Right ventricle myocardium inferior (tissue), 1 donor: Measurements from ENCODE around the gene PIGL. TPM values are rescaled to one million over a fixed set of nuclear protein-coding genes. Genes with fewer than 3 reads are reported as not detected.
"Not testable (repeated sequence)": the region's sequence is repeated elsewhere in the genome, so short reads cannot be mapped to it uniquely, and the experiment has no call there.

ENCODE experiments used
- ATAC-seq: fragments of 200-7000 bp; cut with Tn5 transposase; one replicate; pipeline ENCODE4 v1.9.1; 2020; ENCODE audit warnings: mild to moderate bottlenecking, moderate library complexity
- DNase-seq: peaks from one replicate; pipeline ENCODE4 v3.0.0; 2021; ENCODE audit errors: missing footprints
- intact Hi-C: fragments of 100-400 bp; cut with DNase I; formaldehyde crosslinking; loops from one replicate; pipeline ENCODE4 v1.11.0; 2022
- total RNA-seq: library from RNA; stranded (reverse); fragmentation: NEBNext Ultra II Directional; extraction: Animal tissue kit (Norgen Biotek cat#: 25700); gene quantifications from one replicate; pipeline ENCODE4 v1.2.1, GENCODE V29; 2021
- donor health status: DM: no; HTN: yes; CAD: no; lungs with severe emphysema.

The PIGL gene
- total RNA-seq, 1 donor from 2014 or later, result 5.4 TPM

GRCh38 chr17:16215273-16215964 lies 1.6 kb upstream of the PIGL start, which contains the start of gene NCOR1:
TSS of gene NCOR1 (minus strand) at chr17:16215534. CDS start at chr17:16194569, 20,965 bp downstream.
- ATAC-seq, result peak; percentile 98
- intact Hi-C loops, result no loop called here

DNA sequence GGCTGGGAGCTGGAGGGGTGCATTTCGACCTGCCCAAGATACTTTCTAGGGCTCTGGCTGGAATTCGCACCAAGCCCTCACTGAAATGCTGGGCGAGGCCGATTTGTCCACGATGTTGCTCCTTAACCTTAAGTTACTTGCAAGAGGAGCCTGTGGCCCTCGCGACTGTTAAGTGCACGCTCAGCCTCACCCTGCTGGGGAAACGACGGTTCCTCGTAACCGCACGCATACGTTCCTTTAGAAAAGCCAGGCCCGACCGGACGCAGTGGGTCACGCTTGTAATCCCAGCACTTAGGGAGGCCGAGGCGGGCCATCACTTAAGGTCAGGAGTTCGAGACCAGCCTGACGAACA lies 1.1 kb upstream of the PIGL start:
- intact Hi-C loops, result loop anchor here (1.0 kb wide), 1 partner anchor 39 kb away; no protein-coding TSS in a partner anchor
- DNase-seq (peak; percentile 73), ATAC-seq (peak; percentile 7)

More at GRCh38 chr17:16215273-16215964, 1.6 kb upstream of the PIGL start, which contains the start of gene NCOR1:
- DNase-seq, result peak; percentile 97

DNA sequence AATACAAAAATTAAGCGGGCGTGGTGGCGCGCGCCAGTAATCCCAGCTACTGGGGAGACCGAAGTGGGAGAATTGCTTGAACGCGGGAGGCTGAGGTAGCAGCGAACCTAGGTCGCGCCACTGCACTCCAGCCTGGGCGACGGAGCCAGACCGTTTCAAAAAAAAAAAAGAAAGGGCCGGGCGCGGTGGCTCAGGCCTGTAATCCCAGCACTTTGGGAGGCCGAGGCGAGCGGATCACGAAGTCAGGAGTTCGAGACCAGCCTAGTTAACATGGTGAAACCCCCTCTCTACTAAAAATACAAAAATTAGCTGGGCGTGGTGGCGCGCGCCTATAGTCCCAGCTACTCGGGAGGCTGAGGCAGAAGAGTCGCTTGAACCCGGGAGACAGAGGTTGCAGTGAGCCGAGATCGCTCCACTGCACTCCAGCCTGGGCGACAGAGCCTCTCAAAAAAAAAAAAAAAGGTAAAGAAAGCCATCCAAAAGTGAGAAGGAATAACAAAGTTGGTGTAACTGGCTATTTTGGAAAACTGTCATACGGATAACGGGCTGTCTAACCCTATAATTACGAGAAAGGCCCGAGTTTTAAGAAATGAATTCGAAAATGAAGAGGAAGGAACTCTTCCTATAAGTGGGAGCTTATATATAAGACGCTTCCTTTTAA lies 539 bp upstream of the PIGL start:
- ATAC-seq, DNase-seq: not testable (repeated sequence)
- intact Hi-C loops, result loop anchor here (1.0 kb wide), 1 partner anchor 39 kb away; no protein-coding TSS in a partner anchor

GRCh38 chr17:16222406-16222805 lies 5.4 kb downstream of the PIGL start:
- no peak for DNase-seq
- intact Hi-C loops, result no loop called here
- ATAC-seq, result no peak

- intact Hi-C loops, DNase-seq, ATAC-seq: not testable (repeated sequence)
Measured at GRCh38 chr17:16229912-16230561, 13.0 kb downstream of the PIGL start.

GRCh38 chr17:16232391-16232790 lies 15.4 kb downstream of the PIGL start:
- DNase-seq (no peak), ATAC-seq (no peak)
- intact Hi-C loops, result no loop called here

- no peak for ATAC-seq
- intact Hi-C loops, result no loop called here
- DNase-seq, result no peak
Measured at GRCh38 chr17:16239931-16240330, 22.9 kb downstream of the PIGL start.

- intact Hi-C loops, result no loop called here
- no peak for ATAC-seq
- no peak for DNase-seq
Measured at GRCh38 chr17:16241906-16242399, 24.9 kb downstream of the PIGL start.

DNA sequence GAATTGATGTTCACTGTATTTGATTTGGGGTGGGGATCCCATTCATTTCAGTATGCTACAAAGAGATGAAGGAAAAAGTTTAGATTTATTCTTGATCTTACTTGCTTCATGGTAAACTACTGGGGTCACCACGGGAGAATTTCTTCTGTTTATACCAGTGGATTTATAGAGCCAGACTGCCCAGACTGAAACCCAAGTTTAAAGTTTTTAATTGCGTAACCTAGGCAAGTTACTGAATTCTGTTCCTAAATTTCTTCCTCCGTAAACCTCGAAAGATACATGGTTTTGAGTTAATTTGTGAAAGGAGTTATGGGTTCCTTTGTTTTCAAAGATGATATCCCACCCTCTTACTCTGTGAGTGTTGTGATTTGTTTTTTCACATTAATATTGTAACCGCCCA lies 26.4 kb downstream of the PIGL start:
- no peak for DNase-seq
- ATAC-seq, result no peak
- intact Hi-C loops, result no loop called here

DNA sequence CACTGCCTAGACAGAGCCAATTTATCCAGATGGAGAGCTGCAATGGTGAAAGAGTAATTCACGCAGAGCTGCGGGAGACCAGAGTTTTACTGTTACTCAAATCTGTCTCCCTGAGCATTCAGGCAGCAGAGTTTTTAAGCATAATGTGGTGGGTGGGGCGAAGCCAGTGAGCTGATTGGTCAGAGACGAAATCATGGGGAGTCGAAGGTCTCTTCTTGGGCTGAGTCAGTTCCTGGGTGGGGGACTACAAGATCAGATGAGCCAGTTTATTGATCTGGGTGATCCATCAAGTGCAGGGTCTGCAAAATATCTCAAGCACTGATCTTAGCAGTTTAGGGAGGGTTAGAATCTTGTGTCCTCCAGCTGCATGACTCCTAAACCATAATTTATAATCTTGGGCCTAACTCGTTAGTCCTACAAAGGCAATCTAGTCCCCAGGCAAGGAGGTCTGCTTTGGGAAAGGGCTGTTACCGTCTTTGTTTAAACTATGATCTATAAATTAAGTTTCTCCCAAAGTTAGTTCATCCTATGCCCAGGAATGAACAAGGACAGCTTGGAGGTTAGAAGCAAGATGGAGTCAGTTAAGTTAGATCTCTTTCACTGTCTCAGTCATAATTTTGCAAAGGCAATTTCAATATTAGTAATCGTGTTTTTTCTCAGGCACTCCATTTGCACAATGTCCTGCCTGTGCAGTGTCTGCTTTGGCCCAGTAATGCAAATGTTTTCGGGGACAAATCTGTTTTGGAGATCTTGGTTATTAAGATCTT lies 27.0 kb downstream of the PIGL start:
- ATAC-seq (no peak), DNase-seq (no peak)
- intact Hi-C loops, result no loop called here

DNA sequence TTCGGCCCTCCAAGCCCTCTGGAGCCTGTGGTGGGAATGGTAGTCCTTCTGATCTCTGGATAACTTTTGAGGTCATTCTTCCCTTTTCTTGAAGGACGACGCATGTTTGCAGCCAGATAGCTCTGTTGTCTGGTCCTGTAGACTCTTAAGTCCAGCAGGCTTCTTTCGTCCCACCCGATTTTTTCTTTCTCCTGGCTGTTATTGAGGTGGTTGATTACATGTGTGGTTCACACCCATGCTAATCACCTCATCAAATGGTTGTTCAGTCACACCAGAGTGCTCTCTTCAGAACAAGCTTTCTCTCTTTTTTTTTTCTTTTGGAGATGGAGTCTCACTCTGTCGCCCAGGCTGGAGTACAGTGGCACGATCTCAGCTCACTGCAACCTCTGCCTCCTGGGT lies 30.6 kb downstream of the PIGL start:
- no peak for ATAC-seq
- intact Hi-C loops, result no loop called here

DNA sequence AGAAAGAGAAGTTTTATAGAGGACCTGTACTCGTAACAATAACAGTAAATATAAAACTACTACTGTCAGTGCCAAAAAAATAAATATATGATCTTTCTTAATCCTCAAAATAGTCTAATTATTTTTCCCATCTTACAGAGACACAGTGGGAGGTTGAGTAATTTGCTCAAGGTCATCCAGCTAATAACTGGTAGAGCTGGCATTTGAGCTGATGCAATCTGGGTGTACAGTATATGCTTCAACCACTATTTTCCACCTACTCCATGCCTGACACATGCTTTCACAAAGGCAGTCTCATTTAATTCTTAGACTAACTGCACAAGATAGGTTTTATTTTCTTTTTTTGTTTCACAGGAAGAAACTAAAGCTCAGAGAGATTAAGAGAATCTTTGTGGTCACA lies 33.6 kb downstream of the PIGL start:
- DNase-seq, result no peak
- ATAC-seq, result no peak
- intact Hi-C loops, result no loop called here

More for the DNA sequence above, 30.6 kb downstream of the PIGL start:
- no peak for DNase-seq

DNA sequence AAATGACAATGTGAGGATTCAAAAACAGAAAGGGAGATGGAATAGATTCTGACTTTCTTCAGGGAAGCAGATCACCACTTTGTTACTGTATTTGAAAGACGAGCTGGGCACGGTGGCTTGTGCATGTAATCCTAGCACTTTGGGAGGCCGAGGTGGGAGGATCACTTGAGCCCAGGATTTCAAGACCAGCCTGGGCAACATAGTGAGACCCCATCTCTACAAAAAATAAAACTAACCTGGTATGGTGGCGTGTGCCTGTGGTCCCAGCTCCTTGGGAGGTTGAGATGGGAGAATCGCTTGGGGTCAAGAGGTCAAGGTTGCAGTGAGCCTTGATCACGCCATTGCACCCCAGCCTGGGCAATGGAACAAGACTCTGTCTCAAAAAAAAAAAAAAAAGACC lies 34.0 kb downstream of the PIGL start:
- ATAC-seq, result no peak
- intact Hi-C loops, result no loop called here

DNA sequence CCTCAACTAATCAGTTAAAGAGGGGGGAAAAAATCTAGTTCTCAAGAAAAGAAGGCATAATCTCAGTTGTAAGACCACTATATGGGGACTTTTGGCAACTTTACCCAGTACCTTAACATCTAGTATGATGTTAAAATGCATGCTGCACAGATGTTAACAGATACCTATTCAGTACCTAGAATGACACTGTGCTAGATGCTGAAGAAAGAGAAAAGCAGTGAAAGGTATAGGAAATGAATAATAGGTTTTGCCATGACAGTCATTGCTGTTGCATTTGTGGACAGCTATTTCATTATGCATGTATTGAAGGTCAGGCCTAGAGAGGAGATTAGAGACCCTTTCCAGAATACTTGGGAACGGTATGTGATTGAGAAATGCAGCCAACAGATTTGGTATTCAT lies 34.5 kb downstream of the PIGL start:
- no peak for DNase-seq

More for the DNA sequence above, 34.0 kb downstream of the PIGL start:
- DNase-seq, result no peak

GRCh38 chr17:16254773-16255400 lies 37.9 kb downstream of the PIGL start:
- DNase-seq, result no peak
- no peak for ATAC-seq
- intact Hi-C loops, result loop anchor here (1.0 kb wide), 1 partner anchor 39 kb away; no protein-coding TSS in a partner anchor

More for the DNA sequence above, 34.5 kb downstream of the PIGL start:
- intact Hi-C loops, result no loop called here
- ATAC-seq, result no peak

DNA sequence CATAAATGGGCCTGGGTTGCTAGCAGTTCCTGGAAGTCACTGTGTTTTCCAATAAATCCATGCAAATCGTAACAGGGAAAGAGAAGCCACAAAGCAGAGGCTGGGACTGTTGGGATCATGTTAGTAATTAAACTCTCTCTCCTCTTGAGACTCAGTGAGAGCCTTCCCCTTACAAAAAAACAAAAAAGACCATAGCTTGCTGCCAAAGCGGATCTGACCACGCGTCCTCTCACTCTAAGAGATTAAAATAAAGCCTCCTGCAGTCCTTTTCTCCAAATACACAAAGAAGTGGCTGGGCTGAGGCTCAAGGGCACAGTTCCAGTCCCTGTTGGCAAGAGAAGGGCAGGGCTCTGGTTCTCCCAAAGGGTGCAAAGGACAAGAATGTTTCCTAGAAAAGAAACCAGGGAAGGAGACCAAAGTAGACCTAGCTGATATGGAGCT lies 38.5 kb downstream of the PIGL start:
- no peak for DNase-seq
- intact Hi-C loops, result loop anchor here (1.0 kb wide), 1 partner anchor 39 kb away; no protein-coding TSS in a partner anchor
- peak; percentile 86 for ATAC-seq

- intact Hi-C loops, result no loop called here
- no peak for ATAC-seq
Measured at GRCh38 chr17:16258901-16259300, 41.9 kb downstream of the PIGL start.

DNA sequence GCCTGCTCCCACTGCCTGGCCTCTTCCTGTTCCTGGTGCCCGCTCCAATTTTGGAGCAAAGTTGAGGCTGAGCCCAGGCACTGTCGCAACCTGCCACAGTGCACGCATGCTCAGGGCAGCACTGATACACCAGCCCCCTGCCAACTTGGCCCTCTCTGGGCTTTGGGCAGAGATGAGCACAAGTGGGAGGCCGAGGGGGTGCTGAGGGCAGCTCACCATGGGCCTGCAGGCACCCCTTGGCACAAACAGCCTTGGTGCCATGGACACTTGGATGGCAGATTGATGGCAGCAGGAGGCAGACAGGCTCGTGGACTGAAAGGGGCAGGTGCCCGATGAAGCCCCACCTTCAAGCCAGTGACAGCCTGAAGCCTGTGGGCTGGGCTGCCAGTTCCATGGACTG lies 42.9 kb downstream of the PIGL start:
- intact Hi-C loops, result no loop called here
- DNase-seq (no peak), ATAC-seq (no peak)

More at GRCh38 chr17:16258901-16259300, 41.9 kb downstream of the PIGL start:
- no peak for DNase-seq
